Stimulated activated CD4-positive, alpha-beta T cell treated with anti-CD3 and anti-CD28 coated beads, Interleukin-2, amount 100 ng/mL, for 48 hours (primary cell): Measurements from ENCODE around the gene RPL32.
"Not testable (repeated sequence)": the region's sequence is repeated elsewhere in the genome, so short reads cannot be mapped to it uniquely, and the experiment has no call there.

Experiments
- DNase-seq, 2 donors: peaks; one replicate each; pipeline ENCODE4 v3.0.0-alpha.2; 2020

Gene RPL32

DNA sequence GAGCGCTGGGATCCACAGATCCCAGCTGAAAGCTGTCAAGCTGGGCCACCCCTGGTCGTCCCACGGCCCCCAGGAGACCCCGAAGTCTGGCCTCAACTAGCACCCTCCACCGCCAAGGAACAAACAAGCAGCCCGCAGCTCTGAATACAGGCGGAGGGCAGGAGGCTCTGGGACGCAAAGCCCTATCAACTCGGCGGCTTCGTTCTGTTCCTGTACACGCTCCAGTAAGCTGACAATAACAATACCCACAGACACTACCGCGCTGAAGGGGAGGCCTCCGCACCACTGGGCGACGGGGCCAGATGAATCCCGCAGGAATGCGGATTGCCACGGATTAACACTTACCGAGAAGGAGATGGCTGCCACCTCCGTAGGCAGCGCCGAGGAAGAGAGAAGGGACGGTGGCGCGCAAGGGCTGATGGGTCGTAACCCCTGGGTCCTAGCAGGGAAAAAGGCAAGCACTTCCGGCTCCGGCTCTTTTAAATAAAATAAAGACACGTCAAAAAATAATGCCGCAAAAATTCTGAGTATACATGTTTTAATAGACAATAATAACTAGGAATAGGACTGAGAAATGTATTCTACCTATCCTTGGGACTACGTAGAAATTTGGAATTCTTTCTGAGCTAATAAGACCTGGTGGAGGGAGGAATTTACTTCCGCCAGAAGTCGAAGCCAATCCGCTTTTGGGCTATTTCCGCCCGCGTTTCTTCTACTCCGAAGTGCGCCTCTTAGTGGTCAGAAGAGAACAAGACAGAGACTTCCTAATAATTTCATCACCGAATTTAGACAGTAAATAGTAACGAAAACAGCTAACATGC lies at the start of gene RPL32:
RPL32 (minus strand) TSS at position 417 of the 821 bp plus-strand sequence. CDS start 1,328 bp downstream, outside the sequence.
- peak; percentile 76 to 78 for DNase-seq

DNA sequence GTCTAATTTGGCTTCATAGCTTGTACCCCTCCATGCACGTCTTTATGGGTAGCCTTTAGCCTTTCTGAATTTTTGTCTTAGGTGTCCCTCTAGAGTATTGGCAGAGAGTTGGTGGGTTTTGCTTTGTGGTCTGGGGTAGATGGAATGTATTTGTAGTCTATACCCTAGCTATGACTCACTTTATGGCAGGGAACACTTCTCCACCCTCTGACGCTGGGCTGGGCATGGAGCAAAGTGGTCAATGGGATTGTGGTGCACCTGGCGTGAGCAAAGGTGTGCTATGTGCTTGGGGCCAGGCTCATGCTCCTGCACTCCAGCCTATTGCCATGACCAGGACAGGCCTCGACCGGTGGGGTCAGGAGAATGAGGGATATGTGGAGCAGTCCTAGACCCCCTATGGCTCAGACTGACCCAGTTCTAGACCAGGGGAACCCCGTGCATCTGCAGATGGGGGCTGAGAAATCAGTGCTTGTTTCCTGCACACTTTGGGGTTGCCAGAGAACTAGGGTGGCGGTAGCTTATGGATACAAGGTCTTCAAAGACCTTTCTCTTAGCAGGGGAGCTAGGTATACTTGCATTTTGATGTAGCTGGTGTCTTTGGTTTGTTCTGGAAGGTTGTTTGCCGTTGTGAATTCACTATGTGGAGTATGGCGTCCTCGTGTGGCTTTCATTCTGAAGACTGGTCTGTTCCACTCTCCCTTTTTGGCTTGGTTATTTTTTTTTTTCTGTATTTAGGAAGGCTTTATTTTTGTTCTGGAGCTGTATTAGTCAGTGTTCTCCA lies 49.4 kb upstream of the RPL32 start:
- DNase-seq = no peak

DNA sequence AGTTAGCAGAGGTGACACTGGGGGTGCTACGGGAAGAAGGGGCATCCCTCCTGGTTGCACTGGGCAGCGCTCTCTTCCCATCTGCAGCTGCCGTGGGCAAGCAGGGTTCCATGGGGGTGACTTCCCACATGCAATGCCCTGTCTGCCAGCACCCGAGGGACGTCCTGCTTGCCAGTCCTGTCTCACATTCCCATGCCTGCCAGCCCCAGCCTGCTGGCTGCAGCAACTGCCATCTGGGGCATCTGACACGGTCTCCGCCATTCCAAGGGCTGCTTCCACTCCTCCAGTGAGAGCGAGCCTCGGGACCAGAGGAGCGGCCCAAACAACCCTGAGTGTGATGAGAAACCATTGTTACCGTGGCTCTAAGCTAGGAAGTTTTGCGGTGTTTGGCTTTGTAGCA lies 45.4 kb upstream of the RPL32 start:
- no peak for DNase-seq

DNA sequence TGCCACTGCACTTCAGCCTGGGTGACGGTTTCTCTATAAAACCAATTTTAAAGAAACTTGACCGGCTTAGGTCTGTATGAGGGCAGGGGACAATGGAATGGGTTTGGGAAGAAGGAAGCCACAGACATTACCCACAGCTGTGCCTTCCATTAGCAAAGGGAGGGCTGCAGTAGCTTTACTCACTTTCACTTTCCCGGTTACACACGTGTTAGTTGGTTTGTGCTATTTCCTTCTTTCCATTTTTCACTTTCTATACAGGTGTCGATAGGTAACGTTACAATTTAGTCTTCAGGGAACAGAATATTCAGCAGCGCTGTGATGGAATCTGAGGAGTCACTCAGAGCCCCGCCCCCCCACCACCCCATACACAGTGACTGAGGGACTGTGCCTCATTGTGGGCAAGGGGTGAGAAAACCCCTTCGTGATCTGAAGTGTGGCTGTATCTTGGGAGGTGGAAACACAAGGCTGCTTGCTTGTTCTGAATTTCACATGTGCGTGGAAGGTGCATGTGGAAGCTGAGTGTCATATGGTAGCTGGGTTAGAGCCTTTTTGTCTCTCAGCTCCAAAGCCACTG lies 44.8 kb upstream of the RPL32 start:
- no peak for DNase-seq

DNA sequence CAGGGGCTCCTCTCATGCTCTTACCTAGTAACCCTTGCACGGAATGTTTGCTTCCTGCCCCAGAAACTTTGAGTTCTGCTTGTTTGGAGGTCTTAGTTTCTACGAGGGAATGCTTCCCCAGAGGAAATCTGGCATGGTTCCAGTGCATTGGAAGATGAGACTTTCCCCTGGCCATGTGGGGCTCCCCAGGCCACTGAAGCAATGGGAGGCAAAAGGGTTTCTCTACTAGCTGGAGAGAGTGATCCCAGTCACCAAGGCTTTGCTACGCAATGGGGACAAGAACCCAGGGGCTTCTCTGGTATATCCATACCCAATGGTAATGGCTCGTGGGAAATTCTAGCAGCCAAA lies 44.2 kb upstream of the RPL32 start:
- no peak for DNase-seq

DNA sequence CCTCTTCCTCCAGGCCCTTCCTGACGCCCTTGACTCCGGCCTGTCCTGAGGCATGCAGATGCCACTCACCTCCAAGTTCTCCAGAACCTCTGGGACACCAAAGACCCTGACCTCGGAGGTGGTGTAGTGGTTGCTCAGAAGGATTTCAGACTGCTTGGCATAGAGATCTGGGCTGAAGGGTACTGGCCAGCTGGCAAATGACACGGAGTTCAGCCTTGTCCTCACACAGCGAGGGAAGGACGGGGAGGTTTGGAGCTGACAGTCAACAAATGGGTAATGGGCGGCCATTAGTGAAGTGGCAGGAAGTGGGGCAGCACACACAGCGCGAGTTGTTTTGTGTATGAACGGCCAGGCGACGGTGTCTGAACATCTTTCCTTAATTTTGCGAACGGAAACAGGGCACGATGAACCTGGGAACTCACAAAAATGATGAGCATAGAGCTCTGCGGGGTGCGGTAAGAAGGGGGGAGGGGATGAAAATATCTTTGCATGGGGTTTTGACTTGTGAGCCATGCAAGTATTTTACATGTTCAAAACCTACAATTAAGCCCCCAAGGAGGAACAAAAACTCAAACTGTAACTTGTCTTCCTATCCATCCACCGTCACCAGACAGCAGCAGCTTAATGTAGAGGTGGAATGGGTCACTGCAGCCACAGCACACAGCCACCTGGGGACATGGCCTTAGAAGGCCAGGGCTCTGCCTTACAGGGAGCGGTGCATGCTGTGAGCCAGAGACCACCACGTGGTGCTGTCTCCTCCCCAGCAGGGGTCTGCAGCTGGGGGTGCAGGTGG lies 43.6 kb upstream of the RPL32 start:
- no peak for DNase-seq

DNA sequence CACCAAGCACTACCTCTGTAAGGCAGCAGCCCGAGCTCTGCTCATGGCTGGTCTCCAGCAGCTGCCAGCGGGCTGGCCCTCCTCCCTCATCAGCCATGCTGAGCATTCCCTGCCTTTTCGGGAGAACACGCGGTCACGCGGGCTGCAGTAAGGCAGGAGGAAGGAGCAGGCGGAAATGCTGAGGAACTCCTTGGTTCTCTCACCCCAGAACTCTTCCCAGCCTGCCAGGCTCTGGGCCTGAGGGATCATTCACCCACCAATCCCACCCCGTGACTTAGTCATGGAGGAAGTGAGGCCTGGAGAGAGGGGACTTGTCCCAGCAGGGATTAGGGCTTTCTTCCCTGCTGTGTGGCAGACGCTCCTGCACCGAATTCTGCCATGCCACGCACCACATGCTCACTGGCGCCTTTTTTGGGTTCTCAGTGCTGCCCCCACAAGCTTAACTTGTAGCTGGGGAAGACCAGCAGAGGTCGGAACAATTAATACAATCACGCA lies 42.9 kb upstream of the RPL32 start:
- DNase-seq = no peak

DNA sequence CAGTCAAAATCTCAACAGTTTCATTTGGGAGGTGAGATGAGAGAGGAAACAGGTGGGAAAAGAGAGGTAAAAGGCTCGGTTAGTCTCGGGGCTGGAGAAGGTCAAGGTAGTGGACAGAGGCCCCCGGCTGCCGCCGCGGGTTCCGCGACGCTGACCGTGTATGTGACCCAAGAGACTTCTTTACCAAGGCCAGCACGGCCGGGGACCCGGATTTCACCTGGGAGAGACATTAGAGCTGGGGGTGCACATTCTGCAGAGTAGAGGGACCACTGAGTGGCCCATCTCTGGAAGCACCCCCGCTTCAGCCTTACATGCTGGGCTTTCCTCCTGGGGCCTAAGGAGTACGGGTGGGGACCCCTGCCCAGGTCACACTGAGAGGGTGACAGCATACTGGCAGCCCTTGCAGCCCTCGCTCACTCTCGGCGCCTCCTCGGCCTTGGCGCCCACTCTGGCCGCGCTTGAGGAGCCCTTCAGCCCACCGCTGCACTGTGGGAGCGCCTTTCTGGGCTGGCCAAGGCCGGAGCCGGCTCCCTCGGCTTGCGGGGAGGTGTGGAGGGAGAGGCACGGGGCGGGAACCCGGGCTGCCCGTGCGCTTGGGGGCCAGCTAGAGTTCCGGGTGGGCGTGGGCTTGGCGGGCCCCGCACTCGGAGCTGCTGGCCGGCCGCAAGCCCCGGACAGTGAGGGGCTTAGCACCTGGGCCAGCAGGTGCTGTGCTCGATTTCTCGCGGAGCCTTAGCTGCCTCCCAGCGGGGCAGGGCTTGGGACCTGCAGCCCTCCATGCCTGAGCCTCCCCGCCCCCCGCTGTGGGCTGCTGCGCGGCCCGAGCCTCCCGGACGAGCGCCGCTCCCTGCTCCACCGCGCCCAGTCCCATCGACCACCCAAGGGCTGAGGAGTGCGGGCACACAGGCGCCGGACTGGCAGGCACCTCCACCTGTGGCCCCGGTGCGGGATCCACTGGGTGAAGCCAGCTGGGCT lies 41.3 kb upstream of the RPL32 start:
- DNase-seq = no peak

DNA sequence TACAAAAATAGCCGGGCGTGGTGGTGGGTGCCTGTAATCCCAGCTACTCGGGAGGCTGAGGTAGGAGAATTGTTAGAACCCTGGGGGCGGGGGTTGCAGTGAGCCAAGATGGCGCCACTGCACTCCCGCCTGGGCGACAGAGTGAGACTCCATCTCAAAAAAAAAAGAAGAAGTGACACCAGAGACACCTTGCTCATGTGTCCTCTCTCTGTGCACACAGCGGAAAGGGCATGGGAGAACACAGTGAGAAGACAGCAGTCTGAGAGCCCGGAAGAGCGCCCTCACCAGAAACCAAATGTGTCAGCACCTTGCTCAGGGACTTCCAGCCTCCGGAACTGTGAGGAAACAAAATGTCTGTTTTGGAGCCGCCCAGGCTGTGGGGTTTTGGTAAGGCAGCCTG lies 40.5 kb upstream of the RPL32 start:
- not testable (repeated sequence) for DNase-seq

DNA sequence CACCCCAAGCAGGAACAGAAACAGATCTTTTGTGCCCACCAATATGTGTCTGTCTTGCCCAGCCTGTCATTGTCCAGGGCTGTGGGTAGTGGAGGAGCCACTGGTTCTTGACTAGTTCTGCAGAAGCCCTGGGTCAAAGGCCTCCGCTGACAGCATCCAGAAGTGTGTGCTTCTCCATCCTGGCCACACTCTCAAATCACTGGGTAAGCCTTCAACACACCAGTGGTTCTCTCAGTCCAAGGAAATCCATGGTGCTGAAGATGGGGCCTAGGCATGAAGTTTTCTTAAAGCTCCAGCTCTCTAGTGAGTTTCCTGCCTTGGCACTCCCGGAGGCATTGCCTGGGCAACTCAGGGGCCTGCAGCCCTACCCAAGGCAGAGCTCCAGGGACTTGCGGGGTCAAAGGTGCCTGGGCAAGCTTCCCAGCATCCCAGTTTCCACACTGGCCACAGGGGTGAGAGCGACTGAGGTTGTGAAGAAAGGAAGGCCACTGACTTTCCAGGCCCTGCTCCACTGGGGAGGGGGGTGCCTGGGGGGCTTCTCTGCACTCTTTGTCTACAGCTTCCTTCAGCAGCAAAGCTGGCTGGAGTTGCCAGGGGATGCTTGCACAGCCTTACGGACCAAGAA lies 37.9 kb upstream of the RPL32 start:
- no peak for DNase-seq

DNA sequence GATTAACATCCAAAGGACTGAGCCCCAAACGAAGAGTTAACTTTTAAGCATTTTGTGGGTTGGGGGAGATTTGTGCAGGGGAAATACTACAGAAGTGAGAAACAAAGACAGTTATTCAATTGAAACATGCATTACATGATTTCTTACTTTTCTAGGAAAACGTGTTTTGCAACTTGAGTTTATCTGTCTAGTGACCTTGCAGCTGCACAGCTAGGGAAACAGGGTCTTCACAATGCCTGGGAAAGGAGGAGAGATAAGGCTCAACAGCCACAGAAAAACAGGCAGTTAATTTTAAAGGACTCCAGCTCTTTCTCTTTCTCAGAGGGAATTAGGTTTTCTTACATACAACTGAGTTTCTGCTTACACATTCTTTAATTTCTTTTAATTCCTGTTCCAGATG lies 37.4 kb upstream of the RPL32 start:
- DNase-seq = not testable (repeated sequence)

DNA sequence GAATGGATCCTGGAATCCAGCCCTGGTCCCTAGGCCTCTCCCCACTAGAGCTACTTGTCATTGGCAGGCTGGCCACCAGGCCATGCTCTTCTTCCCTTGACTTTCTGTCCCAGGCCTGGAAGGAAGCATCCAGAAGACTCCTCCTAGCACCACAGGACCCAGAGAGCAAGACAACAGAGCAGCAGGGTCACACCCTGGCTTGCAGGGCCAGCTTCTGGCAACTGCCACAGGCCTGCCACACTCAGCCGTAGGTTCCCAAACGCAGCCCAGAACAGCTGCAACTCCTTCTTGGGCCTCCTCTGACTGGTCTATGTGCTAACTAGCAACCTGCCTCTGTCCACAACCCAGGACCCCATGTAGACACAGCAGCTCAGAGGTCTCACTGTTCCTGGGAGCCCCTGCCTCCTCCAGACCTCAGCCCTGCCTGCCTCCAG lies 36.8 kb upstream of the RPL32 start:
- DNase-seq = no peak

DNA sequence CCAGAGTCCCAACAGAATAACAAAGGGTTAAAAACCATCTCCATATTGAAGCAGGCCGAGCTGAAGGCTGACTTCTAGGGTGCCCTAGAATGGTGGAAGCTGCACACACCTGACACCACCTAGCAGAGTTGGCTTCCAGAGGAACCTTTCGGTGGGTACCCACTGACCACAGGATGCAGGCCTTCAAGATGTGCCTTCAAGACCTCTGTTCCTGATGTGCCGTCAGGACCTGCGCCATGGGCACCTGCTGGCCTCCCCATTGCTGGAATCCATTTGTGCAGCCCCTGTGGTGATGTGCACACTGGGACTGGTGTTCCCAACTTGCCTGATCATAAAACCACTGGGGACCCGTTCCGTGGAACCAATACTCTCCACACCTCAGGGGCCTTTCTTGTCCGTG lies 35.7 kb upstream of the RPL32 start:
- DNase-seq = no peak

DNA sequence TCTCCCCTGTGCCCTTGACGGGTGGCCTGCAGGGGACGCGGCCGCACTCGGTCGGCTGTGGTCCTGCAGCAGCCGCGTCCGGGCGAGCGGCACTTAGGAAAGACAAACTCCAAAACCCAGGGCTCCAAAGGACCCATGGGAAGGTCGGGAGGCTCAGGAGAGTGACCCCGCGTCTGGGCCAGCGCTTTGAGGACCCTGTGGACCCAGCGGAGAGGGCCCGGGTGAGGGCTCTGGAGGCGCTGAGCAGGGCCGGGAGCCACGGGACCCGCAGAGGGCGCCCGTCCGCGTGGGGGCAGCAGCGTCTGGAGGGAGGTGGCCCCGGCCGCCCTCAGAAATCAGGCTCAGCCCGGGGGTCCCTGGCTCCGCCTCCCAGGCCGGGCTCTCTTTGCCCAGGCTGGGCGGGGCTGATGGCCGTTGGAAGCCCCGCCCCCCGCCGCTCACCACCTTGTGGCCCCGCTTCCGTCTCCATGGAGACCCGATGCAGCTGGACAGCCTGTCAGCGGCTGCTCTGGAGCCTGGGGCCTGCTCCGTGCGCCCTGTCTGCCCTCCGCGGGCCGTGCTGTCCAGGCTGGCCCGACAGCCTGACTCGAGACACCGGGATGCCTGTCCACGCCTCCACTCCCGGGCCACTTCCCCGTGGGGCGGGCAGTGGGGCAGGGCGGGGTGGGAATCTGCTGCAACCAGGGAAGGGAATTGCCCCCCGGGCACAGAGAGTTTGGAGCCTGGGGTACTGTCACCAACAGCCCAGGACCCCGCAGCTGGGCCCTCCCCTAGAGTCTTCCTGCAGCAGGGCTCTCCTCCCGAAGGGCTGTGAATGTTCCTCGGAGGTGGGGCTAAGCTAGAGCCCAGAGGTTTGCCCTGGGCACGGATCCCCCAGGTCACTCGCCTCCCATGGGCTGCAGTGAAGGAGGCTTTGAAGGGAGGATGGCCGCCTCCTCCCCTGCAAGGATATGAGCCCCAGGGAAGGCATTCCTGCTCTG lies 34.8 kb upstream of the RPL32 start:
- DNase-seq = no peak

DNA sequence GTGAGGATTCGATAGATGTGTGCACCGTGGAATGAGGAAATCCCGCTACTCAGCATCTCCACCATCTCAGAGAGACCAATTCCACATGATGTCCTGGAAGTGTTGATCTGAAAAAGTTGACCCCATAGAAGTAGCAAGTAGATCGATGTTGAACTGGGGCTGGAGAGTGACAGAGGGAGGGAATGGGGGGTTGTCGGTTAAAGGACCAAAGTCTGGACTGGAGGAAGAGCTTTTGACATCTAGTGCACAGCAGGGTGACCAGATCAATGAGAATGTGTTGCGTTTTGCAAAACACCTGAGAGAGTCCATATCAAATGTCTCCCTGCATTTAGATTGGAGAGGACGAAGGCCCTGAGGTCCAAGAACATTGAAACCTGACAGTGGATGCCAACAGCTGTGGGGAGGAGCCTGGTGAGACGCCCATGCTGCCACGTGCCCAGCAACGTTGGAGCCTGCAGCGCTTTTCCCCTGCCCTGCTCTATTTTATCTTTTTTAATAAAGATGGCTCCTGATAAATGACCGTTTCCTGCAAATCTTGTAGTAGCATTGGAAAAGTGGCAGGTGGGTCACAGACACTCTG lies 30.1 kb upstream of the RPL32 start:
- DNase-seq = no peak

DNA sequence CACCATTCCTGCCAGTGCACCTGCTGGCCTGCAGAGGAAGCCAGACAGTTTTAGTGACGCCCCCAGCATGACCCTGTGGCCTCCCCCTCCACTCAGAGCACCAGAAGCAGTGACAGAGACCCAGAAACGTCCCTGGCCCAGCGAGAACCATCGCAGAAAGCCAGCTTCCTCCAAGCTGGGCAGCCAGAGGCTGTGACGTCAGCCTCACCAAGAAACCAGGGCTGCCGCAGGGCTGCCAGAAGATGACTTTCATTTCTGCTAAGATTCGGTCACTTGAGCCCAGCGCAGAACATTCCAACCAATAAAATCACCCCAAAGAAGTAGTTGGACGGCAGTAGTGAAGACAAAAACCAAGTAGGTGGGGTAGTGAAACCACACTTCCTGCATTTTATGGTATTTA lies 29.6 kb upstream of the RPL32 start:
- no peak for DNase-seq

DNA sequence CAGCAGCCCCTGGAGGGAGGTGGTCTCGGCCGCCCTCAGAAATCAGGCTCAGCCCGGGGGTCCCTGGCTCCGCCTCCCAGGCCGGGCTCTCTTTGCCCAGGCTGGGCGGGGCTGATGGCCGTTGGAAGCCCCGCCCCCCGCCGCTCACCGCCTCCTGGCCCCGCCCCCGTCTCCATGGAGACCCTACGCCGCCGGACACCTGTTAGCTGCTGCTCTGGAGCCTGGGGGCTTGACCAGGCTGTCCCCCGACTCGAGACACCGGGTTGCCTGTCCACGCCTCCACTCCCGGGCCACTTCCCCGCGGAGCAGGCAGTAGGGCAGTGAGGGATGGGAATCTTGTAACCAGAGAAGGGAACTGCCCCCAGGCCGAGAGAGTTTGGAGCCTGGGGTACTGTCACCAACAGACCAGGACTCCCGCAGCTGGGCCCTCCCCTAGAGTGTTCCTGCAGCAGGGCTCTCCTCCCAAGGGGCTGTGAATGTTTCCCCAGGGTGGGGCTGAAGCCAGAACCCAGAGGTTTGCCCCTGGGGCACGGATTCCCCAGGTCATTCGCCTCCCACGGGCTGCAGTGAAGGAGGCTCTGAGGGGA lies 27.8 kb upstream of the RPL32 start:
- DNase-seq = peak; percentile 28 to 44

DNA sequence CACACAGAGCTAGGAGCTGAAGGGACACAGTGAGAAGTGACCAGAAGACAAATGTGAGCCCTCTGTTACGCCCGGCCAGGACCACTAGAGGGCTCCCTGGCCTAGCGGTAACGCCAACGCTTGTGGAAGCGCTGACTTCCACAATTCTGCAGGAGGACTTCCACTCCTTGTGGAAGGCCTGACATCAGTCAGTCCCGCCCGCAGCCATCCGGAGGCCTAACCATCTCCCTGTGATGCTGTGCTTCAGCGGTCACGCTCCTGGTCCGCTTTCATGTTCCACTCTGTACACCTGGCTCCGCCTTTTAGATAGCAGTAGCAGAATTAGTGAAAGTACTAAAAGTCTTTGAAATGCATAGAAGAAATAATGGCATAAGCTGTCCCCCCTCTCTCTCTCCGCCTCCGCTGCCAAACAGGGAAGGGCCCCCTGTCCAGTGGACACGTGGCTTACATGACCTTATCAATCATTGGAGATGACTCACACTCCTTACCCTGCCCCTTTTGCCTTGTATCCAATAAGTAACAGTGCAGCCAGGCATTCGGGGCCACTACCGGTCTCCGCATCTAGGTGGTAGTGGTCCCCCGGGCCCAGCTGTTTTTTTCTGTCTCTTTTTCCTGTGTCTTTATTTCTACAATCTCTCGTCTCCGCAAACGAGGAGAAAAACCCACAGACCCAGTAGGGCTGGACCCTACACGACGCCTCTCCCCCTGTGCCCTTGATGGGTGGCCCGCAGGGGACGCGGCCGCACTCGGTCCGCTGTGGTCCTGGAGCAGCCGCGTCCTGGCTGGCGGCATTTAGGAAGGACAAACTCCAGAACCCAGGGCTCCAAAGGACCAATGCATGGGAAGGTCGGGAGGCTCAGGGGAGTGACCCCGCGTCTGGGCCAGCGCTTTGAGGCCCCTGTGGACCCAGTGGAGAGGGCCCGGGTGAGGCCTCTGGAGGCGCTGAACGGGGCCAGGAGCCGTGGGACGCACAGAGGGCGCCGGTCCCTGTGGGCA lies 27.0 kb upstream of the RPL32 start:
- peak; percentile 55 to 58 for DNase-seq
